Lung (tissue), 12 donors: ENCODE results near the gene LINC01488. TPM values are rescaled to one million over a fixed set of nuclear protein-coding genes. Genes with fewer than 3 reads are reported as not detected.

Experiments
- ATAC-seq: fragments of 200-7000 bp; cut with Tn5 transposase; one replicate; pipeline ENCODE4 v1.9.1; 2020; ENCODE audit warnings: moderate number of reproducible peaks; ENCODE audit not compliant: insufficient read depth, low FRiP score
- DNase-seq, 3 donors: peaks; one replicate each; pipeline ENCODE4 v3.0.0-alpha.2; 2013 to 2017
- H3K27ac ChIP-seq, 2 donors: one replicate each; pipeline ENCODE4 v1.5.1; 2013; ENCODE audit warnings: mild to moderate bottlenecking in 2 of 2, moderate library complexity in 2 of 2, control low read depth in 1 of 2, inconsistent platforms in 1 of 2, low read depth in 1 of 2, low read length in 1 of 2
- H3K27me3 ChIP-seq, 3 donors: one replicate each; pipeline ENCODE4 v1.5.1; 2013; ENCODE audit warnings: low read length in 2 of 3; ENCODE audit not compliant: control insufficient read depth in 3 of 3, insufficient read depth in 3 of 3
- H3K36me3 ChIP-seq, 4 donors: one replicate each; pipeline ENCODE4 v1.5.1; 2013; ENCODE audit warnings: low read length in 4 of 4, mild to moderate bottlenecking in 1 of 4, moderate library complexity in 1 of 4; ENCODE audit not compliant: control insufficient read depth in 4 of 4, insufficient read depth in 4 of 4
- H3K4me1 ChIP-seq, 5 donors: one replicate each; pipeline ENCODE4 v1.5.1; 2013; ENCODE audit warnings: low read length in 5 of 5, mild to moderate bottlenecking in 2 of 5, moderate library complexity in 1 of 5; ENCODE audit not compliant: control insufficient read depth in 5 of 5, insufficient read depth in 5 of 5
- H3K4me3 ChIP-seq: one replicate; pipeline ENCODE4 v1.5.1; 2013; ENCODE audit warnings: mild to moderate bottlenecking, control low read depth, moderate library complexity
- H3K9ac ChIP-seq, 2 donors: one replicate each; pipeline ENCODE4 v1.5.1; 2013; ENCODE audit warnings: low read length in 2 of 2, control low read depth in 1 of 2; ENCODE audit not compliant: insufficient read depth in 1 of 2
- H3K9me3 ChIP-seq, 4 donors: one replicate each; pipeline ENCODE4 v1.5.1; 2013; ENCODE audit warnings: low read length in 3 of 4, mild to moderate bottlenecking in 1 of 4, moderate library complexity in 1 of 4; ENCODE audit not compliant: control insufficient read depth in 4 of 4, insufficient read depth in 3 of 4
- WGBS, 2 donors: extraction: QIAGEN DNeasy Blood & Tissue Kit; methylation state at CpG; one replicate each; pipeline ENCODE4 v1.1.7; 2013; 5-methylcytosine and 5-hydroxymethylcytosine counted together
- polyA plus RNA-seq, 2 donors: library from polyadenylated mRNA; stranded (reverse); fragments of 200-250 nt; gene quantifications; one replicate each; pipeline ENCODE4 v1.2.1, GENCODE V29; 2013
- total RNA-seq, 2 donors: library from RNA; depleted of rRNA in 1 of 2; stranded (reverse); fragments of >200 nt in 1 of 2; gene quantifications; one replicate each; pipeline ENCODE4 v1.2.1, GENCODE V29; 2014 to 2021
- TF ChIP-seq, protein P1 (sequence below): IDR thresholded peaks from 2 replicates; pipeline ENCODE4 v1.5.1; 2012; ENCODE audit warnings: mild to moderate bottlenecking; ENCODE audit errors: control extremely low read depth, extremely low read depth
- donor health status: control.
- donor health status: control.
- donor health status: Bipolar disorder and iron deficiency.
- donor health status: healthy.
- donor health status: DM: yes; HTN: yes; CAD: no.

LINC01488 gene
- total and polyA plus RNA-seq, 4 donors, result not detected

- no peaks in the 10 kb centered on the region for H3K9me3 ChIP-seq
- no peak overlapping the region for H3K4me3 ChIP-seq
- WGBS, 2 donors, result 97% methylated on average over 16 of the region's 16 CpGs
- H3K4me1 ChIP-seq, result peaks cover 0 to 36% (median 5%) of the 10 kb centered on the region in 5 donors
- TF ChIP-seq, protein P1, sequence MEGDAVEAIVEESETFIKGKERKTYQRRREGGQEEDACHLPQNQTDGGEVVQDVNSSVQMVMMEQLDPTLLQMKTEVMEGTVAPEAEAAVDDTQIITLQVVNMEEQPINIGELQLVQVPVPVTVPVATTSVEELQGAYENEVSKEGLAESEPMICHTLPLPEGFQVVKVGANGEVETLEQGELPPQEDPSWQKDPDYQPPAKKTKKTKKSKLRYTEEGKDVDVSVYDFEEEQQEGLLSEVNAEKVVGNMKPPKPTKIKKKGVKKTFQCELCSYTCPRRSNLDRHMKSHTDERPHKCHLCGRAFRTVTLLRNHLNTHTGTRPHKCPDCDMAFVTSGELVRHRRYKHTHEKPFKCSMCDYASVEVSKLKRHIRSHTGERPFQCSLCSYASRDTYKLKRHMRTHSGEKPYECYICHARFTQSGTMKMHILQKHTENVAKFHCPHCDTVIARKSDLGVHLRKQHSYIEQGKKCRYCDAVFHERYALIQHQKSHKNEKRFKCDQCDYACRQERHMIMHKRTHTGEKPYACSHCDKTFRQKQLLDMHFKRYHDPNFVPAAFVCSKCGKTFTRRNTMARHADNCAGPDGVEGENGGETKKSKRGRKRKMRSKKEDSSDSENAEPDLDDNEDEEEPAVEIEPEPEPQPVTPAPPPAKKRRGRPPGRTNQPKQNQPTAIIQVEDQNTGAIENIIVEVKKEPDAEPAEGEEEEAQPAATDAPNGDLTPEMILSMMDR, result no peak
- H3K9ac ChIP-seq, result no peak overlapping the region
- H3K27me3 ChIP-seq, result no peaks in the 10 kb centered on the region
- no peaks in the 10 kb centered on the region for H3K36me3 ChIP-seq
- no peak overlapping the region for H3K27ac ChIP-seq
- DNase-seq (no peak), ATAC-seq (no peak)
Measured at GRCh38 chr11:69488543-69488940, 7.1 kb downstream of the LINC01488 start.

GRCh38 chr11:69489031-69489745 lies 7.7 kb downstream of the LINC01488 start:
- WGBS, 2 donors, result 84 to 88% methylated on average over 23 of the region's 23 CpGs
- TF ChIP-seq, protein P1, result no peak

GRCh38 chr11:69489746-69490365 lies 8.4 kb downstream of the LINC01488 start:
- Histone ChIP-seq H3K4me1 (peaks cover 0 to 23% (median 5%) of the 10 kb centered on the region in 5 donors), H3K4me3 (no peak overlapping the region), H3K27ac (peak overlapping the region in 1 of 2 donors; percentile 73), H3K9me3 (no peaks in the 10 kb centered on the region), H3K36me3 (no peaks in the 10 kb centered on the region), H3K27me3 (no peaks in the 10 kb centered on the region), H3K9ac (no peak overlapping the region)
- TF ChIP-seq, protein P1, result no peak
- ATAC-seq (no peak), DNase-seq (no peak)
- WGBS, 2 donors, result 95 to 98% methylated on average over 11 of the region's 11 CpGs

More at GRCh38 chr11:69489031-69489745, 7.7 kb downstream of the LINC01488 start:
- Histone ChIP-seq H3K4me1 (peaks cover 0 to 30% (median 7%) of the 10 kb centered on the region in 5 donors), H3K27ac (peak overlapping the region in 1 of 2 donors; percentile 73), H3K9ac (no peak overlapping the region), H3K4me3 (no peak overlapping the region), H3K9me3 (no peaks in the 10 kb centered on the region), H3K27me3 (no peaks in the 10 kb centered on the region), H3K36me3 (no peaks in the 10 kb centered on the region)
- no peak for ATAC-seq
- DNase-seq, result peak in 1 of 3 donors; percentile 55
